Measurements from ENCODE around the gene RAPGEF2. TPM values are rescaled to one million over a fixed set of nuclear protein-coding genes. Genes with fewer than 3 reads are reported as not detected.
A peak's percentile ranks its signal among the peaks of the same experiment; 100 is the strongest.

RAPGEF2 gene
- total and polyA plus RNA-seq, 2 donors (not counting 3 experiments of a cell fraction or from before 2014, with no cell fraction given), result 28.7 to 55.2 TPM

- FAIRE-seq (no peak), DNase-seq (ENCODE audit: low read depth, low spot score) (no peak)
- H3K27me3 ChIP-seq (ENCODE audit: control insufficient read depth in 2 of 2, insufficient read depth in 2 of 2, low read length in 2 of 2), result no peaks in the 10 kb centered on the region
- H3K79me2 ChIP-seq (ENCODE audit: control insufficient read depth, insufficient read depth, low read length), result peaks cover 30% of the 10 kb centered on the region
- dilution Hi-C loops (cut with MboI; ENCODE audit: extremely low pct_ligation_motif_present, low sequenced_read_pairs) (no loop called here), intact Hi-C loops (cut with micrococcal nuclease) (loop anchor here (2.0 to 5.0 kb wide), 2 partner anchors 230 to 289 kb away; no protein-coding TSS in a partner anchor)
- ChIA-PET CTCF (interaction anchor here (1.1 kb wide), 2 partner anchors 153 to 245 kb away, joined by 3 to 5 read pairs; no protein-coding TSS in a partner anchor), POLR2A (interaction anchor here (0.5 kb wide), 1 partner anchor 371 kb away, joined by 7 read pairs; no protein-coding TSS in a partner anchor)
- H3K9ac ChIP-seq (replicated peaks; ENCODE audit: extremely low read depth, insufficient read depth, low read length), result peak overlapping the region; percentile 95
- H3K4me3 ChIP-seq (replicated peaks in 1 of 3; ENCODE audit: insufficient read depth in 1 of 3, low read depth in 1 of 3, low read length in 3 of 3), result peak overlapping the region; percentile 44 to 97 (median 58)
- no peaks in the 10 kb centered on the region for H4K20me1 ChIP-seq (replicated peaks; ENCODE audit: control insufficient read depth, extremely low read depth, insufficient read depth, low read length)
- TF ChIP-seq JUN (IDR thresholded peaks at IDR 0.05; ENCODE audit: borderline replicate concordance, insufficient read depth, insufficient read length, low read depth), result no peak
- peak overlapping the region; percentile 58 for H3K4me2 ChIP-seq (ENCODE audit: insufficient read depth, low read length)
- no peaks in the 10 kb centered on the region for H3K9me3 ChIP-seq (replicated peaks; ENCODE audit: control insufficient read depth, insufficient read depth, low read length)
- peaks cover 29% of the 10 kb centered on the region for H3K4me1 ChIP-seq (ENCODE audit: control insufficient read depth, extremely low read depth, insufficient read depth, low read length)
- H3K36me3 ChIP-seq (ENCODE audit: control insufficient read depth in 2 of 2, extremely low read depth in 1 of 2, insufficient read depth in 2 of 2, low read length in 2 of 2), result no peaks in the 10 kb centered on the region
- BruUV-seq (replicated peaks), result TSS peak; percentile 5
- H3K27ac ChIP-seq (ENCODE audit: insufficient read depth, low read depth, low read length), result no peak overlapping the region
- no peaks in the 10 kb centered on the region for H3K9me1 ChIP-seq (replicated peaks; ENCODE audit: control insufficient read depth, extremely low read depth, insufficient read depth, low read length)
- H2AFZ ChIP-seq (ENCODE audit: low read depth, low read length), result peak overlapping the region; percentile 40
Measured at GRCh38 chr4:159101988-159102621, 774 bp upstream of the RAPGEF2 start.

- H3K9me3 ChIP-seq (replicated peaks; ENCODE audit: control insufficient read depth, insufficient read depth, low read length), result no peaks in the 10 kb centered on the region
- intact Hi-C loops (cut with micrococcal nuclease) (loop anchor here (1.0 to 5.0 kb wide), 3 partner anchors 75 to 287 kb away; no protein-coding TSS in a partner anchor), dilution Hi-C loops (cut with MboI; ENCODE audit: extremely low pct_ligation_motif_present, low sequenced_read_pairs) (no loop called here)
- H3K36me3 ChIP-seq (ENCODE audit: control insufficient read depth in 2 of 2, extremely low read depth in 1 of 2, insufficient read depth in 2 of 2, low read length in 2 of 2), result no peaks in the 10 kb centered on the region
- H2AFZ ChIP-seq (ENCODE audit: low read depth, low read length), result peak overlapping the region; percentile 26
- no peaks in the 10 kb centered on the region for H3K27me3 ChIP-seq (ENCODE audit: control insufficient read depth in 2 of 2, insufficient read depth in 2 of 2, low read length in 2 of 2)
- peak overlapping the region; percentile 42 for H3K4me2 ChIP-seq (ENCODE audit: insufficient read depth, low read length)
- H3K4me1 ChIP-seq (ENCODE audit: control insufficient read depth, extremely low read depth, insufficient read depth, low read length), result peaks cover 32% of the 10 kb centered on the region
- FAIRE-seq (no peak), DNase-seq (ENCODE audit: low read depth, low spot score) (peak; percentile 29)
- H3K27ac ChIP-seq (ENCODE audit: insufficient read depth, low read depth, low read length), result peak overlapping the region; percentile 96
- ChIA-PET CTCF (interaction anchor here (0.9 kb wide), 1 partner anchor 107 kb away, joined by 3 read pairs; no protein-coding TSS in a partner anchor), POLR2A (no interaction called here)
- H4K20me1 ChIP-seq (replicated peaks; ENCODE audit: control insufficient read depth, extremely low read depth, insufficient read depth, low read length), result peaks cover under 1% of the 10 kb centered on the region
- H3K79me2 ChIP-seq (ENCODE audit: control insufficient read depth, insufficient read depth, low read length), result peaks cover 44% of the 10 kb centered on the region
- TF ChIP-seq GATA2 (IDR thresholded peaks at IDR 0.05; ENCODE audit: insufficient read depth, insufficient read length, low read depth, low read length), result no peak
- TF ChIP-seq JUN (IDR thresholded peaks at IDR 0.05; ENCODE audit: borderline replicate concordance, insufficient read depth, insufficient read length, low read depth), result no peak
- no peak for TF ChIP-seq POLR2A (IDR thresholded peaks at IDR 0.05; ENCODE audit: low read depth, low read length)
- TF ChIP-seq MAX (IDR thresholded peaks at IDR 0.05; ENCODE audit: insufficient read depth, insufficient read length), result no peak
- no peak for TF ChIP-seq CTCF (IDR thresholded peaks at IDR 0.05; ENCODE audit: extremely low read depth in 1 of 2, insufficient read depth in 1 of 2, low read depth in 1 of 2, low read length in 2 of 2)
- TF ChIP-seq MYC (IDR thresholded peaks at IDR 0.05; ENCODE audit: low read depth, low read length), result no peak
- no peak for TF ChIP-seq POLR2AphosphoS5 (IDR thresholded peaks at IDR 0.05; ENCODE audit: insufficient read depth, low read depth, low read length)
- no peak for TF ChIP-seq FOS (IDR thresholded peaks at IDR 0.05; ENCODE audit: borderline replicate concordance, insufficient read depth, low read length)
- TF ChIP-seq EZH2 (IDR thresholded peaks at IDR 0.05; ENCODE audit: borderline replicate concordance, low read depth, low read length, severe bottlenecking), result no peak
- BruUV-seq (replicated peaks), result no TSS peak
- H3K9me1 ChIP-seq (replicated peaks; ENCODE audit: control insufficient read depth, extremely low read depth, insufficient read depth, low read length), result no peaks in the 10 kb centered on the region
- peak overlapping the region; percentile 62 to 97 (median 95) for H3K4me3 ChIP-seq (replicated peaks in 1 of 3; ENCODE audit: insufficient read depth in 1 of 3, low read depth in 1 of 3, low read length in 3 of 3)
- H3K9ac ChIP-seq (replicated peaks; ENCODE audit: extremely low read depth, insufficient read depth, low read length), result peak overlapping the region; percentile 95
Measured at GRCh38 chr4:159103384-159103990, 608 bp downstream of the RAPGEF2 start.
